C4-2B (cell line): ENCODE results near the gene THBS2.

Experiments used
- ZFX ChIP-seq: fragments of 450-650 bp; IDR thresholded peaks from 2 replicates; pipeline ENCODE4 v1.6.1; 2017
- TF ChIP-seq, protein P1 (sequence below): fragments of 450-650 bp; conservative IDR thresholded peaks from 2 replicates; pipeline ENCODE4 v1.5.1; 2017; ENCODE audit warnings: mild to moderate bottlenecking

DNA sequence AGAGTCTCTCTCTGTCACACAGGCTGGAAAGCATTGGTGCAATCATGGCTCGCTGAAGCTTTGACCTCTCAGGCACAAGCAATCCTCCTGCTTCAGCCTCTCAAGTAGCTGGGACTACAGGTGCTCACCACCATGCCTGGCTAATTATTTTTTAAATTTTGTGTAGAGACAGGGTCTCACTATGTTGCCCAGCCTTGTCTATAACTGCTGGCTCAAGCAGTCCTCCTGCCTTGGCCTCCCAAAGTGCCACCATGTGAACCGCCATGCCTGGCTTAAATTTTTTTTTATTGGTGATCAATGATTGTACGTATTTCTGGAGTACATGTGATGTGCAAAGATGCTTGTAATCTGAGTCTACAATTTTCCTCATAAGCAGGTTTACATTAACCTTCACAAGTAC is 54.8 kb downstream of the THBS2 start:
- TF ChIP-seq, protein P1, sequence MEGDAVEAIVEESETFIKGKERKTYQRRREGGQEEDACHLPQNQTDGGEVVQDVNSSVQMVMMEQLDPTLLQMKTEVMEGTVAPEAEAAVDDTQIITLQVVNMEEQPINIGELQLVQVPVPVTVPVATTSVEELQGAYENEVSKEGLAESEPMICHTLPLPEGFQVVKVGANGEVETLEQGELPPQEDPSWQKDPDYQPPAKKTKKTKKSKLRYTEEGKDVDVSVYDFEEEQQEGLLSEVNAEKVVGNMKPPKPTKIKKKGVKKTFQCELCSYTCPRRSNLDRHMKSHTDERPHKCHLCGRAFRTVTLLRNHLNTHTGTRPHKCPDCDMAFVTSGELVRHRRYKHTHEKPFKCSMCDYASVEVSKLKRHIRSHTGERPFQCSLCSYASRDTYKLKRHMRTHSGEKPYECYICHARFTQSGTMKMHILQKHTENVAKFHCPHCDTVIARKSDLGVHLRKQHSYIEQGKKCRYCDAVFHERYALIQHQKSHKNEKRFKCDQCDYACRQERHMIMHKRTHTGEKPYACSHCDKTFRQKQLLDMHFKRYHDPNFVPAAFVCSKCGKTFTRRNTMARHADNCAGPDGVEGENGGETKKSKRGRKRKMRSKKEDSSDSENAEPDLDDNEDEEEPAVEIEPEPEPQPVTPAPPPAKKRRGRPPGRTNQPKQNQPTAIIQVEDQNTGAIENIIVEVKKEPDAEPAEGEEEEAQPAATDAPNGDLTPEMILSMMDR, result no peak
- TF ChIP-seq ZFX, result no peak
